ENCODE results near the gene NDUFB1. TPM values are rescaled to one million over a fixed set of nuclear protein-coding genes. Genes with fewer than 3 reads are reported as not detected.

NDUFB1 gene
- total and polyA plus RNA-seq, 10 donors, result 67.2 to 582 (median 192) TPM

DNA sequence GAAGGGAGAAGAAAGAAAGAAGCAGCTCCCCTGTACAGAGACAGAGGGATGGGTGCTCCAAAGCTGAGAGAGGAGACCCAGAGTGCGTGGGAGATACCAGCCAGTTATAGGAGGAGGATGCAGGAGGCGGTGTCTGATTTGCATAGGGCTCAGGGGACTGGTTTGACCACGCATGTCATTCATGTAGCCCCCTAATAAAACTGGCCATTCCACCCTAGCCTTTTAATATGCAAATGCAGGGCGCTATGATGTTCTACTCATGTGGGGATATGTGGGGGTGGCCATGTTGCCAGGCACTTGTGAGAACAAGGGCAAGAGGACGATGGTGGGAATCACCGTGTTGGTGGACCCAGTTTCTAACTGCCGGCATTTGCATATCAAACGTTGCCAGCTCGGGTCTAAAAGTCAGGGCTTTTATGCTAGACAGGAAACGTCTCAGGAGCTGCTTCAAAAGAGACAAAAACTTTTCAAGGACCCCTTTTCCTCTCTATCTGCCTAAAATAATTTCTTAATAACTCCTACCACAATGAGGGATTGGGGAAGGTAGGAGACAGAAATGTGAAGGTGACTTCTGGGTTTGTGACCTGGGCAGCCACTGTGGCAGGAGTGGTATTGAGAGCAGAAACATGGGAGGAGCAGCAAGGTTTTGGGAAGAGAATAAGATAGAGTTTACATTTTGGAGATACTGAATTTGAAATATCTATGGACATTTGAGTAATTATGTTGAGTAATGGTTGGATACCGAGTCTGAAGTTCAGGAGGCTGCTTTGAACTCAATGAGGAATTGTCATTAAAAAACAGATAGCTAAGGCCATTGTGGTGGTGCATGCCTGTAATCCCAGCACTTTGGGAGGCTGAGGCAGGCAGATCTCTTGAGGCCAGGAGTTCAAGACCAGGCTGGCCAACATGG lies 12.9 kb downstream of the NDUFB1 start:
- peak overlapping the region in 4 of 8 donors; percentile 17 to 30 (median 20) for H3K27ac ChIP-seq
- WGBS, 5 donors, result 26 to 41% (median 30%) methylated on average over 11 of the region's 11 CpGs
- intact Hi-C loops (cut with DNase I; ENCODE audit: low total_unique reads), result loop anchor here (5.0 kb wide), 1 partner anchor 71 kb away; no protein-coding TSS in a partner anchor
- H3K36me3 ChIP-seq, result no peaks in the 10 kb centered on the region
- peaks cover 22 to 52% (median 43%) of the 10 kb centered on the region in 6 donors for H3K4me1 ChIP-seq
- H3K27me3 ChIP-seq (replicated peaks in 1 of 7), result no peaks in the 10 kb centered on the region
- TF ChIP-seq, protein P1, sequence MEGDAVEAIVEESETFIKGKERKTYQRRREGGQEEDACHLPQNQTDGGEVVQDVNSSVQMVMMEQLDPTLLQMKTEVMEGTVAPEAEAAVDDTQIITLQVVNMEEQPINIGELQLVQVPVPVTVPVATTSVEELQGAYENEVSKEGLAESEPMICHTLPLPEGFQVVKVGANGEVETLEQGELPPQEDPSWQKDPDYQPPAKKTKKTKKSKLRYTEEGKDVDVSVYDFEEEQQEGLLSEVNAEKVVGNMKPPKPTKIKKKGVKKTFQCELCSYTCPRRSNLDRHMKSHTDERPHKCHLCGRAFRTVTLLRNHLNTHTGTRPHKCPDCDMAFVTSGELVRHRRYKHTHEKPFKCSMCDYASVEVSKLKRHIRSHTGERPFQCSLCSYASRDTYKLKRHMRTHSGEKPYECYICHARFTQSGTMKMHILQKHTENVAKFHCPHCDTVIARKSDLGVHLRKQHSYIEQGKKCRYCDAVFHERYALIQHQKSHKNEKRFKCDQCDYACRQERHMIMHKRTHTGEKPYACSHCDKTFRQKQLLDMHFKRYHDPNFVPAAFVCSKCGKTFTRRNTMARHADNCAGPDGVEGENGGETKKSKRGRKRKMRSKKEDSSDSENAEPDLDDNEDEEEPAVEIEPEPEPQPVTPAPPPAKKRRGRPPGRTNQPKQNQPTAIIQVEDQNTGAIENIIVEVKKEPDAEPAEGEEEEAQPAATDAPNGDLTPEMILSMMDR (IDR thresholded peaks at IDR 0.05 in 8 of 11, conservative IDR thresholded peaks at IDR 0.05 in 3 of 11), result no peak
- peak overlapping the region in 2 of 8 donors; percentile 10 to 50 for H3K4me3 ChIP-seq
- no peak for DNase-seq
- no peaks in the 10 kb centered on the region for H3K9me3 ChIP-seq

DNA sequence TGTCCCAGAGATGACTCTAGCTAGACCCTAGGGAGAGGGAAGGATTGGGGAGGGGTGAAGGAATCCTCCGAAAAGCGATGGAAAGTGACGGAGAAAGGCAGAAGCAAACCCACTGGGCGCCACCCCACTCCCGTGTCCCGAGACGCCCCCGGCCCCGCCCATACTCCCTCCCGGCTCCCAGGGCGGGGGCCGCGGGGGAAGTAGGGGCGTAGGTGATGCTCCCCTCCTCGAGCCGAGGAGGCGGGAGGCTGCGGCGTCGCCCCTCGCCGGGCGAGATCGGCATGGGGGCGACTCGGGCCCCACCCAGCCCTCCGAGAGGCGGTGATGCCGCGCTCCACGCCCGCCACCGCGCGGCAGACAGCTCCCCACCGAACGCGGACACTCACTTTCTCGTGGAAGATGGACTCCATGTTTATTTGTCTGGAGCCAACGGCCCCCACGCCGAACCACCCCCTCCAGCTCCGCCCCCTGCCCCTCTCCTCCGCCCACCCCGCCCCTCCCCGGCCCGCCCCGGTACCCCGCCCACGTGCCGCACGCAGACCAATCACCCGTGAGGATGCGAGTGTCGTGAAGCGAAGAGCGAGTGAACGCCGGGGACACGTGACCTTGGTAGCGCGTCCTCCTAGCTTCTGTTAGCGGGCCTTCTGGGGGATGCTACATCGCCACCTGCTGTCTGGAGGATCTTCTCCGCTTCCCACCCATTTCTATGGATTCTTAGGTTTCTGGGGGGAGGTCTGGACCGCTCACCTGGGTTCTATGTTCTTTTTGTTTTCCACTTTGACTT lies 15.2 kb downstream of the NDUFB1 start, which contains the start of gene ATXN3:
Gene ATXN3, minus strand, starts transcription at position 440 of the 784 bp plus-strand sequence. Its CDS starts 30 bp downstream, at position 410.
- WGBS, 5 donors, result 0 to 1% (median 1%) methylated on average over 21 to 66 of the region's 66 CpGs

DNA sequence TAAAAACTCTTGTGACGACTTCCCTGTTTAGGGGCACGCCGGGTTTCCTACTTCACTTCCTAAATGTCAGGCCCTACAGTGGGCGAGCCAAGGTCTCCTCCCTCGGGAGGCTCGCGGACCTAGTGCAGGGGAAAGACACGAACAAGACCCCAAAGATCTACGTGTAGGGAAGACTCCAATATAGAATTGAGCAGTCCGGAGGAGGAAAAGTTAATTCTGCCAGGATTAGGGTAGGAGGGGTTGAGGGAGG lies 15.7 kb downstream of the NDUFB1 start:
- Histone ChIP-seq H3K36me3 (no peaks in the 10 kb centered on the region), H3K27ac (peak overlapping the region; percentile 73 to 99 (median 96)), H3K4me1 (peaks cover 26 to 78% (median 60%) of the 10 kb centered on the region in 6 donors), H3K4me3 (peak overlapping the region; percentile 81 to 98 (median 95)), H3K27me3 (replicated peaks in 1 of 7) (no peaks in the 10 kb centered on the region), H3K9me3 (no peaks in the 10 kb centered on the region)
- WGBS, 5 donors, result 0 to 1% (median 0%) methylated on average over 10 of the region's 10 CpGs
- TF ChIP-seq, protein P1 (IDR thresholded peaks at IDR 0.05 in 8 of 11, conservative IDR thresholded peaks at IDR 0.05 in 3 of 11), result no peak
- TF ChIP-seq POLR2AphosphoS5 (IDR thresholded peaks at IDR 0.05) (no peak), POLR2A (IDR thresholded peaks at IDR 0.05) (peak in 1 of 3 donors; percentile 12)
- intact Hi-C loops (cut with DNase I; ENCODE audit: low total_unique reads), result loop anchor here (5.0 kb wide), 1 partner anchor 69 kb away; no protein-coding TSS in a partner anchor
- DNase-seq, result peak; percentile 83

More for the DNA sequence above, 15.2 kb downstream of the NDUFB1 start, which contains the start of gene ATXN3:
- no peaks in the 10 kb centered on the region for H3K36me3 ChIP-seq
- H3K27ac ChIP-seq, result peak within 1 kb of the TSS; percentile 73 to 99 (median 96)
- intact Hi-C loops (cut with DNase I; ENCODE audit: low total_unique reads), result loop anchor here (5.0 kb wide), 1 partner anchor 69 kb away; no protein-coding TSS in a partner anchor
- TF ChIP-seq, protein P1 (IDR thresholded peaks at IDR 0.05 in 8 of 11, conservative IDR thresholded peaks at IDR 0.05 in 3 of 11), result peak; percentile 50 to 85 (median 77)
- TF ChIP-seq POLR2A (IDR thresholded peaks at IDR 0.05) (no peak), POLR2AphosphoS5 (IDR thresholded peaks at IDR 0.05) (peak; percentile 85 to 91 (median 90))
- H3K4me3 ChIP-seq, result peak within 1 kb of the TSS; percentile 81 to 98 (median 95)
- DNase-seq, result peak; percentile 99
- peaks cover 26 to 74% (median 57%) of the 10 kb centered on the region in 6 donors for H3K4me1 ChIP-seq
- no peaks in the 10 kb centered on the region for H3K27me3 ChIP-seq (replicated peaks in 1 of 7)
- H3K9me3 ChIP-seq, result no peaks in the 10 kb centered on the region
